Embryonic facial prominence (tissue), 1 donor: ENCODE measurements around the gene CST7.

Experiments
- DNase-seq: peaks from one replicate; pipeline ENCODE4 v3.0.0-alpha.2; 2016; ENCODE audit errors: extremely low spot score

CST7 gene

GRCh38 chr20:25003002-25003401 lies 53.9 kb downstream of the CST7 start:
- DNase-seq = no peak

GRCh38 chr20:25005220-25005619 lies 56.2 kb downstream of the CST7 start:
- DNase-seq = no peak

- no peak for DNase-seq
These were observed 56.6 kb downstream of the CST7 start for GRCh38 chr20:25005661-25006060.

- DNase-seq = no peak
These were observed 57.5 kb downstream of the CST7 start for GRCh38 chr20:25006431-25007167.

GRCh38 chr20:25007491-25008305 lies 58.6 kb downstream of the CST7 start:
- no peak for DNase-seq

- DNase-seq = no peak
These were observed 59.5 kb downstream of the CST7 start for GRCh38 chr20:25008388-25009217.
